Measurements from ENCODE around the gene ITCH.
"Not testable (repeated sequence)": the region's sequence is repeated elsewhere in the genome, so short reads cannot be mapped to it uniquely, and the experiment has no call there.

The ITCH gene

GRCh38 chr20:34382877-34383455 is 19.9 kb downstream of the ITCH start:
- not testable (repeated sequence) for H3K27ac Mint-ChIP-seq, H3K9me3 Mint-ChIP-seq, H3K27me3 Mint-ChIP-seq, H3K4me3 Mint-ChIP-seq, DNase-seq, ATAC-seq
- Mint-ChIP-seq H3K36me3 (ENCODE audit: low read depth) (peaks cover 12% of the 10 kb centered on the region), H3K4me1 (peaks cover 20% of the 10 kb centered on the region)

GRCh38 chr20:34385464-34385863 is 22.4 kb downstream of the ITCH start:
- peaks cover 31% of the 10 kb centered on the region for H3K4me1 Mint-ChIP-seq
- no peaks in the 10 kb centered on the region for H3K27me3 Mint-ChIP-seq
- H3K36me3 Mint-ChIP-seq (ENCODE audit: low read depth), result peaks cover 15% of the 10 kb centered on the region
- H3K9me3 Mint-ChIP-seq, result no peaks in the 10 kb centered on the region
- H3K4me3 Mint-ChIP-seq, result no peak overlapping the region
- no peak for ATAC-seq
- no peak for DNase-seq
- no peak overlapping the region for H3K27ac Mint-ChIP-seq

- H3K36me3 Mint-ChIP-seq (ENCODE audit: low read depth), result peaks cover 19% of the 10 kb centered on the region
- no peaks in the 10 kb centered on the region for H3K9me3 Mint-ChIP-seq
- no peaks in the 10 kb centered on the region for H3K27me3 Mint-ChIP-seq
- peaks cover 36% of the 10 kb centered on the region for H3K4me1 Mint-ChIP-seq
- no peak overlapping the region for H3K27ac Mint-ChIP-seq
- ATAC-seq, result no peak
- DNase-seq, result no peak
- H3K4me3 Mint-ChIP-seq, result no peak overlapping the region
Measured at GRCh38 chr20:34388000-34388399, 24.9 kb downstream of the ITCH start.

- Mint-ChIP-seq H3K9me3 (no peaks in the 10 kb centered on the region), H3K27ac (no peak overlapping the region), H3K36me3 (ENCODE audit: low read depth) (peaks cover 26% of the 10 kb centered on the region), H3K4me3 (no peak overlapping the region), H3K27me3 (no peaks in the 10 kb centered on the region), H3K4me1 (peaks cover 36% of the 10 kb centered on the region)
- ATAC-seq (no peak), DNase-seq (no peak)
Measured at GRCh38 chr20:34388678-34389077, 25.6 kb downstream of the ITCH start.

GRCh38 chr20:34389206-34389953 is 26.3 kb downstream of the ITCH start:
- Mint-ChIP-seq H3K4me3 (no peak overlapping the region), H3K27me3 (no peaks in the 10 kb centered on the region), H3K9me3 (no peaks in the 10 kb centered on the region), H3K27ac (no peak overlapping the region), H3K36me3 (ENCODE audit: low read depth) (peaks cover 26% of the 10 kb centered on the region), H3K4me1 (peaks cover 34% of the 10 kb centered on the region)
- ATAC-seq (no peak), DNase-seq (no peak)

- ATAC-seq (no peak), DNase-seq (no peak)
- H3K36me3 Mint-ChIP-seq (ENCODE audit: low read depth), result peaks cover 30% of the 10 kb centered on the region
- no peaks in the 10 kb centered on the region for H3K27me3 Mint-ChIP-seq
- H3K4me3 Mint-ChIP-seq, result no peak overlapping the region
- H3K9me3 Mint-ChIP-seq, result no peaks in the 10 kb centered on the region
- peaks cover 34% of the 10 kb centered on the region for H3K4me1 Mint-ChIP-seq
- no peak overlapping the region for H3K27ac Mint-ChIP-seq
Measured at GRCh38 chr20:34389954-34390555, 27.0 kb downstream of the ITCH start.

GRCh38 chr20:34396408-34396807 is 33.3 kb downstream of the ITCH start:
- H3K36me3 Mint-ChIP-seq (ENCODE audit: low read depth), result peaks cover 37% of the 10 kb centered on the region
- H3K27ac Mint-ChIP-seq, result no peak overlapping the region
- ATAC-seq (no peak), DNase-seq (no peak)
- H3K9me3 Mint-ChIP-seq, result no peaks in the 10 kb centered on the region
- H3K4me1 Mint-ChIP-seq, result peaks cover 13% of the 10 kb centered on the region
- no peak overlapping the region for H3K4me3 Mint-ChIP-seq
- no peaks in the 10 kb centered on the region for H3K27me3 Mint-ChIP-seq

GRCh38 chr20:34397096-34397495 is 34.0 kb downstream of the ITCH start:
- peaks cover 18% of the 10 kb centered on the region for H3K4me1 Mint-ChIP-seq
- H3K27ac Mint-ChIP-seq, result peak overlapping the region; percentile 6
- H3K4me3 Mint-ChIP-seq, result no peak overlapping the region
- no peak for ATAC-seq
- no peaks in the 10 kb centered on the region for H3K27me3 Mint-ChIP-seq
- DNase-seq, result no peak
- H3K36me3 Mint-ChIP-seq (ENCODE audit: low read depth), result peaks cover 37% of the 10 kb centered on the region
- no peaks in the 10 kb centered on the region for H3K9me3 Mint-ChIP-seq

GRCh38 chr20:34400776-34401175 is 37.7 kb downstream of the ITCH start:
- not testable (repeated sequence) for H3K27me3 Mint-ChIP-seq, ATAC-seq, DNase-seq, H3K27ac Mint-ChIP-seq, H3K4me3 Mint-ChIP-seq, H3K9me3 Mint-ChIP-seq
- Mint-ChIP-seq H3K36me3 (ENCODE audit: low read depth) (peaks cover 22% of the 10 kb centered on the region), H3K4me1 (peaks cover 41% of the 10 kb centered on the region)

- no peaks in the 10 kb centered on the region for H3K9me3 Mint-ChIP-seq
- H3K4me1 Mint-ChIP-seq, result peaks cover 45% of the 10 kb centered on the region
- H3K27ac Mint-ChIP-seq, result no peak overlapping the region
- ATAC-seq (peak; percentile 39), DNase-seq (no peak)
- H3K4me3 Mint-ChIP-seq, result no peak overlapping the region
- peaks cover 17% of the 10 kb centered on the region for H3K36me3 Mint-ChIP-seq (ENCODE audit: low read depth)
- no peaks in the 10 kb centered on the region for H3K27me3 Mint-ChIP-seq
Measured at GRCh38 chr20:34401741-34402455, 38.8 kb downstream of the ITCH start.

- Mint-ChIP-seq H3K4me1 (peaks cover 43% of the 10 kb centered on the region), H3K4me3 (no peak overlapping the region), H3K36me3 (ENCODE audit: low read depth) (peaks cover 14% of the 10 kb centered on the region), H3K27ac (no peak overlapping the region), H3K27me3 (no peaks in the 10 kb centered on the region), H3K9me3 (no peaks in the 10 kb centered on the region)
- ATAC-seq (no peak), DNase-seq (no peak)
Measured at GRCh38 chr20:34402461-34402860, 39.4 kb downstream of the ITCH start.

- Mint-ChIP-seq H3K36me3 (ENCODE audit: low read depth) (peaks cover 15% of the 10 kb centered on the region), H3K4me3 (no peak overlapping the region), H3K9me3 (no peaks in the 10 kb centered on the region), H3K4me1 (peaks cover 43% of the 10 kb centered on the region), H3K27me3 (no peaks in the 10 kb centered on the region), H3K27ac (peak overlapping the region; percentile 0)
- no peak for ATAC-seq
- no peak for DNase-seq
Measured at GRCh38 chr20:34403063-34403827, 40.2 kb downstream of the ITCH start.

- ATAC-seq (no peak), DNase-seq (no peak)
- Mint-ChIP-seq H3K9me3 (no peaks in the 10 kb centered on the region), H3K4me3 (no peak overlapping the region), H3K4me1 (peaks cover 43% of the 10 kb centered on the region), H3K27ac (peak overlapping the region; percentile 0), H3K36me3 (ENCODE audit: low read depth) (peaks cover 18% of the 10 kb centered on the region), H3K27me3 (no peaks in the 10 kb centered on the region)
Measured at GRCh38 chr20:34403908-34404307, 40.8 kb downstream of the ITCH start.

GRCh38 chr20:34404803-34405202 is 41.7 kb downstream of the ITCH start:
- H3K4me1 Mint-ChIP-seq, result peaks cover 43% of the 10 kb centered on the region
- no peak overlapping the region for H3K4me3 Mint-ChIP-seq
- H3K27me3 Mint-ChIP-seq, result no peaks in the 10 kb centered on the region
- H3K27ac Mint-ChIP-seq, result no peak overlapping the region
- H3K36me3 Mint-ChIP-seq (ENCODE audit: low read depth), result peaks cover 21% of the 10 kb centered on the region
- no peaks in the 10 kb centered on the region for H3K9me3 Mint-ChIP-seq
- ATAC-seq, result no peak
- no peak for DNase-seq
